Measurements from ENCODE around the gene TCAF1.
A peak's percentile ranks its signal among the peaks of the same experiment; 100 is the strongest.

The TCAF1 gene, protein sequence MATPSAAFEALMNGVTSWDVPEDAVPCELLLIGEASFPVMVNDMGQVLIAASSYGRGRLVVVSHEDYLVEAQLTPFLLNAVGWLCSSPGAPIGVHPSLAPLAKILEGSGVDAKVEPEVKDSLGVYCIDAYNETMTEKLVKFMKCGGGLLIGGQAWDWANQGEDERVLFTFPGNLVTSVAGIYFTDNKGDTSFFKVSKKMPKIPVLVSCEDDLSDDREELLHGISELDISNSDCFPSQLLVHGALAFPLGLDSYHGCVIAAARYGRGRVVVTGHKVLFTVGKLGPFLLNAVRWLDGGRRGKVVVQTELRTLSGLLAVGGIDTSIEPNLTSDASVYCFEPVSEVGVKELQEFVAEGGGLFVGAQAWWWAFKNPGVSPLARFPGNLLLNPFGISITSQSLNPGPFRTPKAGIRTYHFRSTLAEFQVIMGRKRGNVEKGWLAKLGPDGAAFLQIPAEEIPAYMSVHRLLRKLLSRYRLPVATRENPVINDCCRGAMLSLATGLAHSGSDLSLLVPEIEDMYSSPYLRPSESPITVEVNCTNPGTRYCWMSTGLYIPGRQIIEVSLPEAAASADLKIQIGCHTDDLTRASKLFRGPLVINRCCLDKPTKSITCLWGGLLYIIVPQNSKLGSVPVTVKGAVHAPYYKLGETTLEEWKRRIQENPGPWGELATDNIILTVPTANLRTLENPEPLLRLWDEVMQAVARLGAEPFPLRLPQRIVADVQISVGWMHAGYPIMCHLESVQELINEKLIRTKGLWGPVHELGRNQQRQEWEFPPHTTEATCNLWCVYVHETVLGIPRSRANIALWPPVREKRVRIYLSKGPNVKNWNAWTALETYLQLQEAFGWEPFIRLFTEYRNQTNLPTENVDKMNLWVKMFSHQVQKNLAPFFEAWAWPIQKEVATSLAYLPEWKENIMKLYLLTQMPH

GRCh38 chr7:143901668-143902331 is at the start of gene TCAF1:
TSS of gene TCAF1 (minus strand) at chr7:143902176. CDS start at chr7:143876608, 25,568 bp downstream.
- DNase-seq (ENCODE audit: low spot score): peak; percentile 86

- DNase-seq (ENCODE audit: low spot score): no peak
Observed at GRCh38 chr7:143948733-143949132, 46.8 kb upstream of the TCAF1 start.

DNA sequence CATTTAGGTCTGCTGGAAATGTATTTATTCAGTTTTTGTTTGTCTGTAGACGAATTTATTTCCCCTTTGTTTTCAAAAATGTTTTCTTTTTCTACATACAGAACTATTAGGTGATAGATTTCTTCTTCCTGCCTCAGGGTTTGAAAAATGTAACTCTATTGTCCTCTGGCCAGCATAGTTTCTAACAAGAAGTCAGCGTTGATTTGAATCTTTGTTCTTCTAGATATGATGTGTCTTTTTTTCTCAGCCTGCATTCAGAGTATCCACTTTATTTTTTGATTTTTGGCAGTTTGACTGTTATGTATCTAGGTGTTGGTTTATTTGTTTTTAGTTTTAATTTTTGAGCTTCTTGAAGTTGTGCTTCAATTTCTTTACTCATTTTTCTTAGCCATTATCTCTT is 45.1 kb upstream of the TCAF1 start:
- no peak for DNase-seq (ENCODE audit: low spot score)

GRCh38 chr7:143945423-143945822 is 43.4 kb upstream of the TCAF1 start:
- no peak for DNase-seq (ENCODE audit: low spot score)

- DNase-seq (ENCODE audit: low spot score): no peak
Observed at GRCh38 chr7:143938379-143939243, 36.6 kb upstream of the TCAF1 start.

GRCh38 chr7:143936087-143937009 is 34.4 kb upstream of the TCAF1 start:
- DNase-seq (ENCODE audit: low spot score): no peak

DNA sequence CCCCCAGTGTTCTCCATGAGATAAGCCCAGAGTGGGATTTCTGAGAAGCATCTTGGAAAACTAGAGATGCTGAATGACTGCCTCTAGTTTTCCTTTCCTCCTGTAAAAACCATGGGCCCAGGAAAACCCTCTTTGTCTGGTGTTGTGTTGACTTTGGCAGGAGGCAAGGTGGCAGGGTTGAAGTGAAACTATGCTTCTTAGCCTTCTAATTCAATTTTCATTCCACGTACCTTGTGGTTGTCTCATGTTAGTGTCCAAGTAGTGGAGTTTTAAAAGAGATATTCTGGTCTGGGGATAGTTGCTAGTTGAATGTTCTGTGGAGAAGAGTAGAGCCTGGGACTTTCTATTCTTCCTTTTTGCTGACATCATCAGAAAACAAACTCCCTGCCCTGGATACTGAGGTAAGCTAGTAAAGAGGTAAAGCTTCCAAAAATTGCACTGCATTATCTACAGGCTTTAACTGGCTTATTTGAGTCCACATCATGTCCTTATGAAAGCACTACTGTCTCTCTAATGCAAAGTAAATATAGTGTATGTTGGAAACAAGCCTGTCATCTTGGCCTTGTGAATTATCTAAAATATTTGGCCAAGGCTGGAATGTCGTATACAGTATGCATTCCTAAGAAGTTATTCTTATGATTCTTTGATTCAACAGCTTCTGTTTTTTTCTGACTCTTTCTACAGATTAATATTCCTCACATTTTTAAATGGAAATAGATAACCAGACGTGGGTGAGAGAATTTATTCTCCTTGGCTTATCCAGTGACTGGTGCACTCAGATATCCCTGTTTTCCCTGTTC is 32.8 kb upstream of the TCAF1 start, which contains the start of gene OR2F2:
Gene OR2F2 (plus strand): TSS at position 708 of the 800 bp plus-strand sequence. CDS start 0 bp downstream, at position 708.
- DNase-seq (ENCODE audit: low spot score): no peak

DNA sequence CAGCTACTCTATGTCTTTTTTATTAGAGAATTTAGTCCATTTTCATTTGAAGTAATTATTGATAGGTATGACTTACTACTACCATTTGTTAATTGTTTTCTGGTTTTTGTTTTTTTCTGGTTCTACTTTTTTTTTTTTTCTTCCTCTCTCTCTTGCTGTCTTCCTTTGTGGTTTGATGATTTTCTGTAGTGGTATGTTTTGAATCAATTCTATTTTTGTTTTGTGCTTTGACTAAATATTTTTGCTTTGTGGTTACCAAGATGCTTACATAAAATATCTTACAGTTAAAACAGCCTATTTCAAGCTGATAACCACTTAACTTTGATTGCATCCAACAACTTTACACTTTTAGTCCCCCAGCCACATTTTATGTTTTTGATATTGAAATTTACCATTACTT is 29.8 kb upstream of the TCAF1 start:
- DNase-seq (ENCODE audit: low spot score): no peak

GRCh38 chr7:143929224-143929920 is 27.4 kb upstream of the TCAF1 start:
- no peak for DNase-seq (ENCODE audit: low spot score)

- no peak for DNase-seq (ENCODE audit: low spot score)
Observed at GRCh38 chr7:143924851-143925250, 22.9 kb upstream of the TCAF1 start.

- no peak for DNase-seq (ENCODE audit: low spot score)
Observed at GRCh38 chr7:143914938-143915652, 13.1 kb upstream of the TCAF1 start.

DNA sequence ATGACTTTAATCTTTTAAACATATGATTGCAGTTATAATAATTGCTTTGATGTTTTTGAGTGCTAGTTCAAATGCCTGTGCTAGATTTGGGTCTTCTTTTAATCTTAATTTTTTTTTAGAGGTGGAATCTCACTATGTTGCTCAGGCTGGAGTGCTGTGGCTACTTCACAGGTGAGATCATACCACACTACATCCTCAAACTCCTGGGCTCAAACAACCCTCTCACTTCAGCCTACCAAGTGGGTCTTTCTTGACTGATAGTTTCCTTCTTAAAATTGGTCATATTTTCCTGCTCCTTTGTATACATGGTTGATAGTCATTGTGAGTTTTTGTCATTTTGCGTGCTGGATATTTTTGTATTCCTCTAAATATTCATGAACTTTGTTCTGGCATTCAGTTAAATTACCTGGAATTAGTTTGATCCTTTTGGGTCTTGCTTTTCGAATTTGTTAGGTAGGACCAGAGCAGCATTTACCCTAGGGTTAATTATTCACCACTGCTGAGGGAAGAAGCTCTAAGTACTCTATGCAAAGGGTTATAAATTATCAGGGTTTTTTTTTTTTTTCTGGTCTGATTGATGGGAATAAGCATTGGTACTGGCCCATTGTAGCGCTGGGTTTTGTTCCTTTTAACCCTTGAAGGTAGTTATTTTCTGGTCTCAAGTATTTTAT is 12.1 kb upstream of the TCAF1 start:
- no peak for DNase-seq (ENCODE audit: low spot score)

DNA sequence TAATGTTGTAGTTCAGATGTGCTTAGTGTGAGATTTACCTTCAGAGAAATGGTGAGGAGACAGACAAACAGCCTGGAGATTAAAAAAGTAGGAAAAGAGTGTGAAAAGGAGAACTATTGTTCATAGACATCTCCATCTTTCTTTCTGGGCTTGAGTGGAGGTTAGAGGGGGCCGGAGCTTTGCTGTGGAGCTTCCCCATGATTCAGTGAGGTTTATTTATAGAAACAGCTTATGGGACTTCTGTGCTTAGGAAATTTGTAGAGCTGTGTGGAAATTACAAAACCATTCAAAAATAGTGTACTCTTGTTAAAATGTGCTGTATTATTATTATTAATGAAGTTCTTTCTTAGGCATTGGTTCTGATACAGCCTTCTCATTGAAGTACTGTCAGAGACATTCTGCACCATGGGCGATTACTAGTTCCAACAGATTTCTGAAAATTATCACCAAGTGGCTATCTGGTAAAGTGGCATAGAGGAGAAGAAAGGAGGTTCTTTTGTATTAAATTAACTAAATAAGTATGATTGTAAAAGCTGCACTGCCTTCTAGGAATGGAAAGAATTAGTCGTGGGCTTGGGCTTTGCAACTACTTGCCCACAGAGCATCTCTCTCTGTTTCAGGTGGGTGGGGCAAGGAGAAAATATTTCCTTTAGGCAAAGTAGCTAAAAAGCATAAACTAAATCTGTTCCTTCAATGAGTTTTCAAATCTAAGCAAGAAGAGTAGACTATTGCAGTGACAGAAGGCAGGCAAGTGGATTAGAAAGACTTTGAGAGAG is 8.7 kb upstream of the TCAF1 start:
- no peak for DNase-seq (ENCODE audit: low spot score)

- DNase-seq (ENCODE audit: low spot score): no peak
Observed at GRCh38 chr7:143909863-143910262, 7.9 kb upstream of the TCAF1 start.

GRCh38 chr7:143908120-143908519 is 6.1 kb upstream of the TCAF1 start:
- no peak for DNase-seq (ENCODE audit: low spot score)

DNA sequence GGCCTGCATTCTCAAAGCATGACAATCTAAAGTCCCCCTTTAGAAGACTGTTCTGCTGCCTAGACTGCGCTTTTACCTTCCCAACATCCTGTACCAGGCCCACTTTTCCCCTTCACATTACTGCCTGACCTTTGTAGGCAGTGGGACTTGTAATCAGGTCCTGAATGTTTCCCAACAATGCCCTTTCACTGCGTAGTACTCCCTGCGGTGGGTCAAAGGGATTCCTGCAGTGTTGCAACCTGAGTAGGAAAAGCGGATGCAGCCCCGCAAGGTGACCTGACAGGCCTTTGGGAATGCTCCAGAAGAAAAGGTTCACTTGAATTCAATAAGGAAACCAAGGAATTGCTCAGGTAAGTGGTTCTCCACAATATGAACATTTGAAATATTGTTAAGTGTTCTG is 4.9 kb upstream of the TCAF1 start:
- DNase-seq (ENCODE audit: low spot score): no peak

- DNase-seq (ENCODE audit: low spot score): no peak
Observed at GRCh38 chr7:143906151-143906550, 4.2 kb upstream of the TCAF1 start.

All from hematopoietic multipotent progenitor cell treated with erythropoietin and hydrocortisone succinate and interleukin-3 and kit ligand, for 15 days (in vitro differentiated cells).